Measurements from ENCODE around the gene NAXD.
"Not testable (repeated sequence)": the region's sequence is repeated elsewhere in the genome, so short reads cannot be mapped to it uniquely, and the experiment has no call there.

Gene NAXD

GRCh38 chr13:110628952-110629701 is 13.8 kb downstream of the NAXD start:
- peak in 1 of 2 donors; percentile 32 for DNase-seq

DNA sequence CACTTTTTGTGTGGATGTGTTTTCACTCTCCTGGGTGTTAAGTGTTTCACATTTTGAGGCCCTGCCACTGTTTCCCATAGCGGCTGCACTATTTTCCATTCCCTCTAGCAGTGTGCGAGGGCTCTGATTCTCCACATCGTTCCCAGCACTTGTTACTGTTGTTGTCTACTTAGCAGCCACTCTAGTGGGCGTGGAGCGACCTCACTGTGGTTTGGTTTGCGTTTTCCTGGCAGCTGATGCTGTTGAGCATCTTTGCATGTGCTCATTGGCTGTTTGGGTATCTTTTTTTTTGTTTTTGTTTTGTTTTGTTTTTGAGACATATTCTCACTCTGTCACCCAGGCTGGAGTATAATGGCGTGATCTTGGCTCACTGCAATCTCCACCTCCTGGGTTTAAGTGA is 14.4 kb downstream of the NAXD start:
- no peak for DNase-seq

- no peak for DNase-seq
These were observed 15.3 kb downstream of the NAXD start for GRCh38 chr13:110630566-110631119.

GRCh38 chr13:110632255-110632654 is 16.9 kb downstream of the NAXD start:
- not testable (repeated sequence) for DNase-seq

DNA sequence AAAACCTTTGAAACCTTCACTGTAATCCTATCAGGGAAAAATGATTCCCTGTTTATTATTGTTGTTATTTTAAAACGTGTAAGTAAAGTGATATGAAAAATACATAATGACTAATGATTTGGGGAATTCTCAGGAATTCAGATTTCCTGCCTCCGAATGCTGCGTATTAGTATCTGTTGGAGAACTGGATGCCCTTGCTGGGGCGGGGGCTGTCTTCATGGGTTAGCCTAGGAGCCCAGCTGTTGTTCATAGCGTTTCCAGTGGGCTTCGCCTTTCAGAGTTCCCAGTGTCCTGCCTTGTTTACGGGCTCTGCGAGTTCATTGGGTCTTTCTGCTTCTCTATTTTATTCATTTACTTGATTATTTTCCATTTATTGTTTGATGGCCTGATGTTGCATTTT is 18.4 kb downstream of the NAXD start:
- DNase-seq: no peak

DNA sequence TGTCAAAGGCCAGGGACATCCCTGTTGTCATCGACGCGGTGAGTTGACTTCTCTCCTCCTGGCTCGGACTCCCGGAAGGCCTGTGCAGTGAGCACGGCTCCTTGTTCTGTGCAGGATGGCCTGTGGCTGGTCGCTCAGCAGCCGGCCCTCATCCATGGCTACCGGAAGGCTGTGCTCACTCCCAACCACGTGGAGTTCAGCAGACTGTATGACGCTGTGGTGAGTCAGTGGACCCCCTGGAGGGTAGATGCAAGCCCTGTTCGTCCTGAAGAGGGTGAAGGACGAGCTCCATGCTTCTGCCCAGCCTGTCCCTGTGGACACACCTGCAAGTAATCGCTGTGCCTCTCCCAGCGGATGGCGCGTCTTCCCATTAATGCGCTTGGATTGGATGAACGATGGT is 19.2 kb downstream of the NAXD start:
- no peak for DNase-seq

DNA sequence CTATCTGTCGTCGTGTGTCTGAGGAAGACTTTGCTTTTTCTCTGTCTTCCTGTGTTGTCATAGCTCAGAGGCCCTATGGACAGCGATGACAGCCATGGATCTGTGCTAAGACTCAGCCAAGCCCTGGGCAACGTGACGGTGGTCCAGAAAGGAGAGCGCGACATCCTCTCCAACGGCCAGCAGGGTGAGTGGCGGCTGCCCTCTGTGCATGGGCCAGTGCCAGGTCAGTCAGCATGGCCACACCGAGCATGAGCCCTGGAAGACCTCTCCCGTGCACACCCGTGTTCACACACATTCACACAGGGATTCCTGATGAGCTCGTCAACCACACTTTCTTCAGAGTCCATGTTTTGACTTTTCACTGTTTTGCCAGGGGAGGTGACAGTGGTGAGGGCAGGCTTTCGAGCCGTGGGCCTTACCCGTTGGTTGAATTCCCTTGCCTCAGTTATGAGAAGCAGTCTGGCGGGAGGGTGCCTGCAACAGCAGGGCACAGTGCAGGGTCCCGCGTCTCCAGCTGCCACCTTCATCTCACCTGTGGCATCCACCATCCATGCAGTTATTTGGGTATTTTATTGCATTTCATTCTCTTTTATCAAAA is 20.2 kb downstream of the NAXD start:
- DNase-seq: no peak

DNA sequence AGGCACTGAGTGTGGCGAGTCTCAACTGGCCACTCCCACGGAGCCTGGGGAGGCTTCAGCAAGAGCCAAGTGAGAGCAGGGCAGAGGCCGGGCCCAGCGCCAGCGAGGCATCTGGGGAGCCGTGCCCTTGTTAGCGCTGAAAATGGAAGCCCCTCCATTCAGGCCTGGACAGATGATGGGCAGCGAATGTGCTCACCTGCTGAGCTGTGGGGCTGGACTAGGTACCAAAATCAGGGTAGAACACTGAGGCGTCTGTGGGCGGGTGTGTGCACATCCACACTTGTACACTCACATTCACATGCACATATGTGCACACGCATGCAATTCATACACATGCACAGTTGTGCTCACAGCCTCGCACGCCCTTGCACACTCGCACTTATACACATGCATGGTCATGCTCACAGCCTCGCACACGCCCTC is 20.7 kb downstream of the NAXD start:
- no peak for DNase-seq

DNA sequence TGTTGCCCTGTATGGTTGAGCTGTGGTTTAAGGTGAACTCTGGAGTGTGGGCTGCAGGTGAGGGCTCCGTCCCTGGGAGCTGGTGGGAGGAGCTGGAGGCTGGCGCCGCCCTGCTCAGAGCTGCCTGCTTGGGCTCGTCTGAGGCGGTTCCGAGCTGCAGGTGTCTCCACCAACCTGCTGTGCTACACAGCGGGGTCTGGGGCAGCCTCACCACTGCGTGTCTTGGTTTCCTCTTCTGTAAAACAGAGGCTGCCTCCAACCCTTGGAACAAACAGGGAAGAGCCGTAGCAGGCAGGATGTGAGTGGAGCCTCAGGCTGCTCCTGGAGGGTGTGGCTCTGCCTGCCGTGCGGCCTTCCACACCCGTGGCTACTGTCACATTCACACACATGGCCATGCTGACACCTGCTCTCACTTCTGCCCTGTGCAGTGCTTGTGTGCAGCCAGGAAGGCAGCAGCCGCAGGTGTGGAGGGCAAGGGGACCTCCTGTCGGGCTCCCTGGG is 21.4 kb downstream of the NAXD start:
- no peak for DNase-seq

DNA sequence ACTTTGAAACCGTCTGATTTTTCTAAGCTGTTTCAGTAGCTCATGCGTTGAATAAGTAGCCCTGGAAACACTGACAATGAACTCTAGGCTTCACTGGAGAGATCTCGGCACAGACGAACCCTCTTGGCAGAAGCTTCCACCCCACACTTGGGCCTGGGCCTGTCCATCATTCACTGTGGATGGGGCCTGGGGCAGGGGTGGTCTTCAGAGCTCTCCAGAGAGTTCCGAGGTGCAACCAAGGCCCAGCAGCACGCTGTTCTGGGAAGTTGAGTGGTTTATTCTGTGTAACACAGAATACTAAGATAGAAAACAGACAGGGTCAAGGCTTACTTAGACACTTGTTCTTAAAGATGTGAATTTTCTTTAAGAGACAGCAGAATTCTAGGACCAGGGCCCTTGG is 21.9 kb downstream of the NAXD start:
- no peak for DNase-seq

GRCh38 chr13:110637747-110638146 is 22.4 kb downstream of the NAXD start:
- DNase-seq: no peak

DNA sequence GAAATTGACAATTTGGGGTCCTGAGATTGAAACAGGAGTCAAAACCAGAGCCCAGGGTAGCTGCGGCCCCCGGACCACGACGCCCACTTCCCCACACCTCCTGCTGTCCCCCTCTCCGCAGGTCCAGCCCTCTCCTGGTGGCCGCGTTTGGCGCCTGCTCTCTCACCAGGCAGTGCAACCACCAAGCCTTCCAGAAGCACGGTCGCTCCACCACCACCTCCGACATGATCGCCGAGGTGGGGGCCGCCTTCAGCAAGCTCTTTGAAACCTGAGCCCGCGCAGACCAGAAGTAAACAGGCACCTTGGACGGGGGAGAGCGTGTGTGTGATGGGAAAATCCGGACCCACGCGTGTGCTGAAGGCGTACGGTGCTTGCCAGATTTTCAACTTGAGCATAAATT is 22.9 kb downstream of the NAXD start:
- no peak for DNase-seq

GRCh38 chr13:110638814-110639806 is 23.8 kb downstream of the NAXD start:
- no peak for DNase-seq

GRCh38 chr13:110639935-110640334 is 24.6 kb downstream of the NAXD start:
- DNase-seq: no peak

DNA sequence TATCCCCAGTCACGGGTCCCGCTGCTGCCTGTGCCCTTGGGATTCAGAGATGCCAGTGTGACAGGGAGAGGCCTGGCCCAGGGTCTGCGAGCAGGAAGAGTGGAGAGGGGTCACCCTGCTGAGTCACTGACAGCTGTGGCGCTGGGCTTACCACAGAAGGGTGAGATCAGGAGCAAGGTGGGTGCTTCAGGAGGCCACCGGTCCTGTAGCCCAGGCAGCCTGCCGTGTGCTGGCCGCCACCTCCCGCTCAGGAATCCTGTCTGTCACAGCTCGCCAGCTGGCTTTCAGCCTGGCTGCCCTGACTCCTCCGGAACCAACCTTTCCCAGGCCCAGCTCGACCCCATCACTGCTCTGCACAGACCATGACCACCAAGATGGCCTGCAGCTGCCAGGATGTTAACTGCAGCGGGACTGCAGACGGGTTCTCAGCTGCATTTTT is 25.3 kb downstream of the NAXD start:
- no peak for DNase-seq

GRCh38 chr13:110641055-110642015 is 26.0 kb downstream of the NAXD start:
- DNase-seq: no peak

DNA sequence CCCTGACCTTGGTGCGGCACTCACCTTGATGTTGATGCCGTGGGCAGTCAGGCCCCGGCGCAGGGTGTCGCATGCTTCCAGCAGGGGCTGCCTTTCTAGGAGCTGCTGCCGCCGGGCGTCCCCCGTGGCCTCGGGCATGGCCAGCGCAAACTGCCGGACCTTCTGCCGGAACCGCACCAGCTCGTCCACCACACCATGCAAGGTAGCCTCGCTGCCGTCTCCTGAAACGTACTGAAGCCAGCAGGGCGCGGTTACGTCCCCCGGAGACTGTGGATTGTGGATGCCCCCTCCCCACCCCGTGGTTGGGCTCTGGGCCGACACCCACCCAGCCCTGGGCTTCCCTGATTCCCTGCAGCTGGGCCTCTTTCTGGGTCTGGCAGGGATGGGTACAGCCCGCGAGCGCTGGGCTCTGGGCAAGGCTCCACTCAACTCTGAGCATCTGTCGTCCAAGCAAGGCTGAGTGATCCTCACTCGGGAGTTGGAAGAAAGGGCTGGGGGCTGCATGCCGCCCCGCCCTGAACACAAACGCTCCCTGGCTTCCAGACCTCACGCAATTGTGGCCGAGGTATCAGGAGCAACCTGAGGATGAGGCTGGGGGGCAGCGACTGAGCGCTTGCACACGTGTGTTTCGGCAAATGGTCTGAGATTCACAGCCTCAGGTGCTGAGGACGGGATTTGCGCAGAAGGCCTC is 27.1 kb downstream of the NAXD start:
- DNase-seq: no peak

DNA sequence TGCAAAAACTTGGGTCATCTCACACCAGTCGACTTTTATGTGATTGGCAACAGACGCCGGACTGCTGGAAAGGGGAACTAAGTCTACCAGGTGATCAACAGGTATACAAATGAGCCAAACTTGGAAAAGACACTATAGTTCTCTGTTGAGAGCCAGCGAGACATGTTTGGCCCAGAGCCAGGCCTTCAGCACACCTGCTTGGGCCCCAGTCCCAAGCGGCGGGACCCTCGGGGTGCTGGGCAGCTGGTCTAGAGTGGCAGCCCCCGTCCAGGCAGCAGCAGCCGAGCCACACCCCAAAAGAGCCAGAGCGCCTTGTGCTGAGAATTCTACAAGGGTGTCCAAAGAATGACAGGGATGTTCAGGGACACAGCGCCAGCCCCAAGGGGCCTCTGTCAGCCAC is 28.0 kb downstream of the NAXD start:
- no peak for DNase-seq

GRCh38 chr13:110643768-110644421 is 28.6 kb downstream of the NAXD start:
- no peak for DNase-seq

- DNase-seq: peak; percentile 30 to 46
These were observed 29.7 kb downstream of the NAXD start for GRCh38 chr13:110644892-110645521.

Measured in inflammatory macrophage treated with lipopolysaccharide for 1 hour (primary cell).